ENCODE measurements around the gene NHP2.

Gene NHP2

GRCh38 chr5:178162481-178162880, 8.8 kb upstream of the NHP2 start:
- in situ Hi-C loops (cut with MboI; ENCODE audit: low sequenced_read_pairs, unreplicated experiment): no loop called here
- TF ChIP-seq CTCF (IDR thresholded peaks at IDR 0.05; ENCODE audit: borderline replicate concordance, control extremely low read depth, extremely low read depth, insufficient read depth, missing control alignments): no peak
- no peak for DNase-seq (ENCODE audit: low spot score)

GRCh38 chr5:178160176-178160575, 6.5 kb upstream of the NHP2 start:
- in situ Hi-C loops (cut with MboI; ENCODE audit: low sequenced_read_pairs, unreplicated experiment): no loop called here
- TF ChIP-seq CTCF (IDR thresholded peaks at IDR 0.05; ENCODE audit: borderline replicate concordance, control extremely low read depth, extremely low read depth, insufficient read depth, missing control alignments): no peak
- DNase-seq (ENCODE audit: low spot score): no peak

GRCh38 chr5:178155065-178155464, 1.4 kb upstream of the NHP2 start:
- no peak for DNase-seq (ENCODE audit: low spot score)
- in situ Hi-C loops (cut with MboI; ENCODE audit: low sequenced_read_pairs, unreplicated experiment): no loop called here
- TF ChIP-seq CTCF (IDR thresholded peaks at IDR 0.05; ENCODE audit: borderline replicate concordance, control extremely low read depth, extremely low read depth, insufficient read depth, missing control alignments): no peak

- in situ Hi-C loops (cut with MboI; ENCODE audit: low sequenced_read_pairs, unreplicated experiment): no loop called here
- DNase-seq (ENCODE audit: low spot score): no peak
- TF ChIP-seq CTCF (IDR thresholded peaks at IDR 0.05; ENCODE audit: borderline replicate concordance, control extremely low read depth, extremely low read depth, insufficient read depth, missing control alignments): no peak
These were observed 917 bp downstream of the NHP2 start for GRCh38 chr5:178152491-178153444.

GRCh38 chr5:178150977-178151734, 2.5 kb downstream of the NHP2 start:
- no peak for TF ChIP-seq CTCF (IDR thresholded peaks at IDR 0.05; ENCODE audit: borderline replicate concordance, control extremely low read depth, extremely low read depth, insufficient read depth, missing control alignments)
- in situ Hi-C loops (cut with MboI; ENCODE audit: low sequenced_read_pairs, unreplicated experiment): no loop called here
- DNase-seq (ENCODE audit: low spot score): no peak

- no peak for DNase-seq (ENCODE audit: low spot score)
- in situ Hi-C loops (cut with MboI; ENCODE audit: low sequenced_read_pairs, unreplicated experiment): loop anchor here (10.0 kb wide), 1 partner anchor 75 kb away; no protein-coding TSS in a partner anchor
- TF ChIP-seq CTCF (IDR thresholded peaks at IDR 0.05; ENCODE audit: borderline replicate concordance, control extremely low read depth, extremely low read depth, insufficient read depth, missing control alignments): no peak
These were observed 4.3 kb downstream of the NHP2 start for GRCh38 chr5:178149199-178149932.
